MM.1S (cell line): Measurements from ENCODE around the gene CPEB1.

ENCODE experiments used
- CTCF ChIP-seq: fragments of 300-600 bp; sonication (generic); IDR thresholded peaks from 2 replicates; pipeline ENCODE4 v1.5.1; 2016; ENCODE audit warnings: antibody characterized with exemption, low read length, mixed read lengths
- EZH2 ChIP-seq: fragments of 300-600 bp; sonication (generic); optimal IDR thresholded peaks from 2 replicates; pipeline ENCODE3; 2017; ENCODE audit warnings: low read depth, mild to moderate bottlenecking, antibody characterized with exemption, low read length, mixed read lengths

GRCh38 chr15:82674873-82675272 is 27.7 kb upstream of the CPEB1 start:
- TF ChIP-seq CTCF (no peak), EZH2 (no peak)
